PC-3 (cell line): Measurements from ENCODE around the gene TAOK1. TPM values are rescaled to one million over a fixed set of nuclear protein-coding genes. Genes with fewer than 3 reads are reported as not detected.
A peak's percentile ranks its signal among the peaks of the same experiment; 100 is the strongest.

Source experiments
- ATAC-seq: fragments of 200-7000 bp; cut with Tn5 transposase; 2 replicates; pipeline ENCODE4 v1.9.1; 2020; ENCODE audit warnings: mild to moderate bottlenecking, moderate library complexity
- BruUV-seq: library from RNA; stranded (reverse); fragments of 400-500 nt; replicated peaks from 2 replicates; lab custom pipeline; 2021; lab: Mats Ljungman, UMichigan
- CTCF ChIA-PET: fragments of 300-600 bp; sonication (Branson Sonifier 250); formaldehyde crosslinking; loops from one replicate; lab custom pipeline; 2022; ENCODE audit warnings: antibody characterized with exemption; lab: Charles Lee
- POLR2A ChIA-PET: fragments of 300-600 bp; sonication (Branson Sonifier 250); formaldehyde crosslinking; loops from one replicate; lab custom pipeline; 2022; ENCODE audit warnings: antibody characterized with exemption; ENCODE audit not compliant: unreplicated experiment; lab: Charles Lee
- DNase-seq: peaks from one replicate; pipeline ENCODE4 v3.0.0-alpha.2; 2015
- H2AFZ ChIP-seq: fragments of 300-600 bp; sonication (generic); 2 replicates; pipeline ENCODE4 v1.6.0; 2016; ENCODE audit warnings: antibody characterized with exemption, low read length
- H3F3A ChIP-seq: fragments of 300-600 bp; sonication (generic); one replicate; pipeline ENCODE4 v1.6.0; 2017; ENCODE audit warnings: antibody characterized with exemption, low read length, control low read depth, mild to moderate bottlenecking; ENCODE audit not compliant: unreplicated experiment
- H3K27ac ChIP-seq: fragments of 300-600 bp; sonication (generic); 2 replicates; pipeline ENCODE4 v1.5.1; 2016; ENCODE audit warnings: mild to moderate bottlenecking, low read length
- H3K27me3 ChIP-seq: fragments of 300-600 bp; sonication (generic); 2 replicates; pipeline ENCODE4 v1.6.1; 2016; ENCODE audit warnings: low read length, mixed read lengths
- H3K36me3 ChIP-seq: fragments of 300-600 bp; sonication (generic); 2 replicates; pipeline ENCODE4 v1.6.1; 2016; ENCODE audit warnings: low read depth, mixed run types, low read length, mixed read lengths
- H3K4me1 ChIP-seq: fragments of 300-600 bp; sonication (generic); 2 replicates; pipeline ENCODE4 v1.5.1; 2016; ENCODE audit warnings: low read length; ENCODE audit not compliant: insufficient read depth
- H3K4me2 ChIP-seq: fragments of 300-600 bp; sonication (generic); 2 replicates; pipeline ENCODE4 v1.6.0; 2016; ENCODE audit warnings: low read length
- H3K4me3 ChIP-seq: fragments of 300-600 bp; sonication (generic); 2 replicates; pipeline ENCODE4 v1.5.1; 2016; ENCODE audit warnings: mild to moderate bottlenecking, low read length, mixed read lengths
- H3K79me2 ChIP-seq: fragments of 300-600 bp; sonication (generic); 2 replicates; pipeline ENCODE4 v1.6.1; 2017; ENCODE audit warnings: low read length, mixed read lengths
- H3K9ac ChIP-seq: fragments of 300-600 bp; sonication (generic); 2 replicates; pipeline ENCODE4 v1.6.0; 2016; ENCODE audit warnings: mild to moderate bottlenecking, low read length
- H3K9me2 ChIP-seq: fragments of 300-600 bp; sonication (generic); replicated peaks from 2 replicates; pipeline ENCODE4 v1.6.1; 2016; ENCODE audit warnings: mixed run types, low read length, mixed read lengths
- H3K9me3 ChIP-seq: fragments of 300-600 bp; sonication (generic); 2 replicates; pipeline ENCODE4 v1.6.1; 2016; ENCODE audit warnings: low read length, mixed read lengths
- H4K20me1 ChIP-seq: fragments of 300-600 bp; sonication (generic); 2 replicates; pipeline ENCODE4 v1.6.1; 2016; ENCODE audit warnings: low read length, mixed read lengths
- CTCF ChIP-seq: fragments of 300-600 bp; sonication (generic); conservative IDR thresholded peaks from 2 replicates; pipeline ENCODE4 v1.5.1; 2017; ENCODE audit warnings: antibody characterized with exemption, low read depth, mild to moderate bottlenecking, low read length
- EZH2 ChIP-seq: fragments of 300-600 bp; sonication (generic); IDR thresholded peaks from one replicate; pipeline ENCODE4 v1.6.1; 2017; ENCODE audit warnings: antibody characterized with exemption, mild to moderate bottlenecking, low read length; ENCODE audit not compliant: unreplicated experiment
- EZH2phosphoT487 ChIP-seq: fragments of 300-600 bp; sonication (generic); IDR thresholded peaks from 2 replicates; pipeline ENCODE4 v1.6.1; 2018; ENCODE audit warnings: mild to moderate bottlenecking, antibody characterized with exemption, low read length, borderline replicate concordance
- intact Hi-C: fragments of 100-400 bp; cut with micrococcal nuclease; formaldehyde crosslinking; loops from 2 replicates; pipeline ENCODE4 v1.9.0; 2023
- total RNA-seq: library from RNA; depleted of rRNA; stranded (reverse); fragments of >200 nt; gene quantifications from 2 replicates; pipeline ENCODE4 v1.2.3, GENCODE V29; 2014

TAOK1 gene
- total RNA-seq, 1 experiment from 2014 or later, result 17.3 TPM

GRCh38 chr17:29566473-29567303 lies 176.5 kb downstream of the TAOK1 start, which contains the start of gene ABHD15:
TSS of gene ABHD15 (minus strand) at chr17:29567037. CDS start at chr17:29566966, 71 bp downstream.
- H4K20me1 ChIP-seq, result no peaks in the 10 kb centered on the region
- H3K4me3 ChIP-seq, result peak within 1 kb of the TSS; percentile 85
- H3K27ac ChIP-seq, result no peak within 1 kb of the TSS
- ATAC-seq (peak; percentile 52), DNase-seq (peak; percentile 69)
- no peaks in the 10 kb centered on the region for H3K9me3 ChIP-seq
- TF ChIP-seq EZH2phosphoT487, result no peak
- TF ChIP-seq EZH2, result no peak
- no peak for TF ChIP-seq CTCF
- CTCF ChIA-PET, result interaction anchor here (0.6 to 1.0 kb wide), 2 partner anchors 16 to 197 kb away, joined by 3 read pairs; no protein-coding TSS in a partner anchor
- H3K4me2 ChIP-seq, result peak within 1 kb of the TSS; percentile 98
- intact Hi-C loops, result no loop called here
- H2AFZ ChIP-seq, result peak within 1 kb of the TSS; percentile 85
- POLR2A ChIA-PET, result interaction anchor here (0.5 kb wide), 1 partner anchor 316 kb away, joined by 5 read pairs; no protein-coding TSS in a partner anchor
- peak within 1 kb of the TSS; percentile 37 for H3K9ac ChIP-seq
- H3K4me1 ChIP-seq, result peaks cover 7% of the 10 kb centered on the region; the same call in 1 of the 2 replicates
- no peaks in the 10 kb centered on the region for H3F3A ChIP-seq
- H3K36me3 ChIP-seq, result no peaks in the 10 kb centered on the region
- BruUV-seq, result no TSS peak
- H3K9me2 ChIP-seq, result no peaks in the 10 kb centered on the region
- H3K27me3 ChIP-seq, result no peaks in the 10 kb centered on the region
- H3K79me2 ChIP-seq, result no peaks in the 10 kb centered on the region

- H3K4me2 ChIP-seq, result peak overlapping the region; percentile 98
- DNase-seq, result no peak
- no peak for TF ChIP-seq CTCF
- peak overlapping the region; percentile 85 for H2AFZ ChIP-seq
- no peaks in the 10 kb centered on the region for H3F3A ChIP-seq
- no peaks in the 10 kb centered on the region for H3K79me2 ChIP-seq
- CTCF ChIA-PET, result interaction anchor here (0.6 to 1.0 kb wide), 3 partner anchors 16 to 316 kb away, joined by 3 read pairs; no protein-coding TSS in a partner anchor
- H3K27ac ChIP-seq, result no peak overlapping the region
- intact Hi-C loops, result no loop called here
- POLR2A ChIA-PET, result no interaction called here
- no peaks in the 10 kb centered on the region for H3K9me3 ChIP-seq
- H4K20me1 ChIP-seq, result no peaks in the 10 kb centered on the region
- H3K27me3 ChIP-seq, result no peaks in the 10 kb centered on the region
- peak overlapping the region; percentile 34; the same call in 1 of the 2 replicates for H3K9ac ChIP-seq
- peaks cover 7% of the 10 kb centered on the region; the same call in 1 of the 2 replicates for H3K4me1 ChIP-seq
- no peaks in the 10 kb centered on the region for H3K9me2 ChIP-seq
- H3K4me3 ChIP-seq, result peak overlapping the region; percentile 85
- H3K36me3 ChIP-seq, result no peaks in the 10 kb centered on the region
- BruUV-seq, result no TSS peak
- ATAC-seq, result peak; percentile 1; the same call in 1 of the 2 replicates
Observed at GRCh38 chr17:29567304-29567553, 177.1 kb downstream of the TAOK1 start.
